NOMO-1 treated with dmso at 0.1 percent for 144 hours (cell line): ENCODE results near the gene GRIP1.

Experiments used
- DNase-seq: peaks from one replicate; lab custom pipeline; 2025; ENCODE audit not compliant: unreplicated experiment; lab: John Stamatoyannopoulos, UW

The GRIP1 gene

GRCh38 chr12:66678338-66679275 lies at the start of gene GRIP1:
GRIP1 (minus strand) TSS chr12:66679076; CDS start chr12:66678904, 172 bp downstream.
- no peak for DNase-seq

DNA sequence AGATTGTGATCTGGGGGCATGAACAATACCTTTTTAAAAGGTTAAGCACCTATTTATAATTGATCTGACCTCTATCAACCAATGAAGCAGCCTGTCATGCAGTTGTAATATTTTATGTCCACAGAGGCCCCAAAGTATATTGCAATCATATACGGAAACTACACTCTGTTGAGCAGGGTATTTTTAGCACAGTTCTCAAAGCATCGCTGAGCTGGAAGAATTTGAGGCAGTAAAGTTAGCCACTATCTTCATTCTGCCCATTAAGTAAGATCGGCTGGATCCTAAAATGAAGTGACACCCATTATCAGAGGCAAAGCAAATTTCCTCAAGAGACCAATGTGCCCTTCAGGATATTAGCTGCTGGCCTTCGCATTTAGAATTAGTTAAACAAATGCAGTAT lies 47.7 kb upstream of the GRIP1 start:
- DNase-seq, result no peak

DNA sequence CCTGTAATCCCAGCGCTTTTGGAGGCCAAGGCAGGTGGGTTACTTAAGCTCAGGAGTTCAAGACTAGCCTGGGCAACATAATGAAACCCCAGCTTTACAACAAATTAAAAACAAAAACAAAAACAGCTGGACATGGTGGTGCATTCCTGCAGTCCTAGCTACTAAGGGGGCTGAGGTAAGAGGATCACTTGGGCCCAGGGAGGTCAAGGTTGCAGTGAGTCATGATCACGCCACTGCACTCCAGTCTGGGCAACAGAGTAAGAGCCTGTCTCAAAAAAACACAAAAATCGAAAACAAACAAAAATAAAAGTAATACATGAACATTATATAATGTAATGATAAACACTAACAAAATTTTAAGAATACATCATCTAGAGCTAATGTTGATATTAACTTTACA lies 46.2 kb upstream of the GRIP1 start:
- DNase-seq, result no peak

- DNase-seq, result no peak
Observed at GRCh38 chr12:66724616-66725015, 45.7 kb upstream of the GRIP1 start.

DNA sequence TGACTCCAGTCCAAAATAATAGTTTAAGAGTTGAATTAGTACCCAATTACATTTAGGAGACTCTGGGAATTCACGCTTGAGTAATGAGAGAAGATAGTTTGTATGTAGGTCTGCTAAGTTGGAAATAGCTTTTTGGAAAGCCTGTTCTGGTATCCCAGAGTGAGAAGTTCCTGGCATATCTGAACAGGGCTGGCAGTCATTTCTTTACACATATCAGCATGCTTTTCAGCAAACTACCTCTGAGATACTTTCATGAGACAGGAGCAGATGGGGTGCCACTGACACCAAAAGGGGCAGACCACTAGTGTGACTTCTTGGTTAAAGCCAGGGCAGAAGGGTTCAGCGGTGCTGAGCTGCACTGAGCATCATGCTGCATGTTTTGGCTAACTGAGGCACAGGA lies 45.1 kb upstream of the GRIP1 start:
- DNase-seq, result no peak

DNA sequence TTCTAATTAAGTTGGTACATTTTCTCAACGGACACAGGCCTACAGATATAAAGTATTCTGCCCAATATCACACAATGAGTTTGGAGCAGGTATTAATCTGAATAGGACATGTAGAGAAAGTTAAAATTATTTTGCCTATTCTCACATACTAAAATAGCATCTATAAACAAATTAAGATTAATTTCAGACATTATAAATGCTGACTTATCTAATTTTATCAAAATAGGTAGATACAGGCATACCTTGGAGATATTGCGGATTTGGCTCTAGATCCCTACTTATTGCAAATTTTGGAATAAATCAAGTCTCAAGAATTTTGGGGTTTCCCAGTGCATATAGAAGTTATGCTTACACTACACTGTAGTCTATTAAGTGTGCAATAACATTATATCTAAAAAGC lies 41.0 kb upstream of the GRIP1 start:
- DNase-seq, result no peak

- DNase-seq, result no peak
Observed at GRCh38 chr12:66717036-66717673, 38.3 kb upstream of the GRIP1 start.

- no peak for DNase-seq
Observed at GRCh38 chr12:66716522-66716921, 37.6 kb upstream of the GRIP1 start.

DNA sequence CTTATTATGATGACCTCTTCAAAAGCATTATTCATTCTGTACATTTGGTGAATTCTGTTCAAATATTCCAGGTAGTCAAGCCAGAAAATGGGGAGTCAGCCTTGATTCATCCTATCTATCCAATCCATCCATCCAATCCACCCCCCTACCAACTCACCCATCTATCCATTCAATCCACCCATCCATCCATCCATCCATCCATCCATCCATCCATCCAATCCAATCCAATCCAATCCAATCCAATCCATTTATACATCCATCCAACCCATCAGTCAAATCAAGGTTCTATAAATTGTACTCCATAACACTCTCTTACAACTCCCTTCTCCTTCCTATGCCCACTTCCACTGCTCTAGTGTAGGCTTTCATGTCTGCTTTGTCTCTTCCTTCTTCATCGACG lies 35.8 kb upstream of the GRIP1 start:
- DNase-seq, result no peak

- no peak for DNase-seq
Observed at GRCh38 chr12:66713984-66714383, 35.1 kb upstream of the GRIP1 start.

- no peak for DNase-seq
Observed at GRCh38 chr12:66709893-66710292, 31.0 kb upstream of the GRIP1 start.

GRCh38 chr12:66709457-66709773 lies 30.5 kb upstream of the GRIP1 start:
- DNase-seq, result no peak

DNA sequence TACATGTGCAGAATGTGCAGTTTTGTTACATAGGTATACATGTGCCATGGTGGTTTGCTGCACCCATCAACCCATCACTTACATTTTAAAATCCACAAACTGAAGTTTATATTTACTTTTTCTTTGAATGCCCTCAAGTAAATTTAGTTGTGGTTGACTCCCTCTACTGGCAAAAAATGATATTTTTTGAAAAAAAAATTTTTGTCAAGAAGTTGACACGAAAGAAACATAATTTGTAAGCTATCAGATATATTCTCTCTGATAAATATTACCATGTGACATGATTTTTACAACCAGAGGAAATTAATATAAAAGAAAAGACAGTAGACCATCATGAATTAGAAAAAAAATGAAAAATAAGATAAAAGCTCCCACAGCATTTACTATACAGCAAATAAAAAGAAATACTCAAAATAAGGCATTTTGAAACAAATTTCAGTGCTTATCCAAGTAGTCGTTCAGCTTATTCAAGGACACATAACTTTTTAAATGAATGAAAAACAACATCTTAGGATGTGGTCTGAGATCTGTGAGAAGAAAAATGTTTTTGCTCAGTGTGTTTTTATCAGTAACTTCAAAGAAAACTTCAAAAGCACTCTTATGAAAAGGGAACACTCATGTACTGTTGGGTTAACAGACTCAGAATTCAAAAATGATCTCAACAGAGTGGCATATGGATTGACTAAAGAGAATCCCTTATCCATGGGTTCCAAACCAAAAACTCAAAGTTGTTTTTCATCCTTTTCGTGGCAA lies 30.0 kb upstream of the GRIP1 start:
- no peak for DNase-seq

- DNase-seq, result no peak
Observed at GRCh38 chr12:66707002-66707697, 28.3 kb upstream of the GRIP1 start.

DNA sequence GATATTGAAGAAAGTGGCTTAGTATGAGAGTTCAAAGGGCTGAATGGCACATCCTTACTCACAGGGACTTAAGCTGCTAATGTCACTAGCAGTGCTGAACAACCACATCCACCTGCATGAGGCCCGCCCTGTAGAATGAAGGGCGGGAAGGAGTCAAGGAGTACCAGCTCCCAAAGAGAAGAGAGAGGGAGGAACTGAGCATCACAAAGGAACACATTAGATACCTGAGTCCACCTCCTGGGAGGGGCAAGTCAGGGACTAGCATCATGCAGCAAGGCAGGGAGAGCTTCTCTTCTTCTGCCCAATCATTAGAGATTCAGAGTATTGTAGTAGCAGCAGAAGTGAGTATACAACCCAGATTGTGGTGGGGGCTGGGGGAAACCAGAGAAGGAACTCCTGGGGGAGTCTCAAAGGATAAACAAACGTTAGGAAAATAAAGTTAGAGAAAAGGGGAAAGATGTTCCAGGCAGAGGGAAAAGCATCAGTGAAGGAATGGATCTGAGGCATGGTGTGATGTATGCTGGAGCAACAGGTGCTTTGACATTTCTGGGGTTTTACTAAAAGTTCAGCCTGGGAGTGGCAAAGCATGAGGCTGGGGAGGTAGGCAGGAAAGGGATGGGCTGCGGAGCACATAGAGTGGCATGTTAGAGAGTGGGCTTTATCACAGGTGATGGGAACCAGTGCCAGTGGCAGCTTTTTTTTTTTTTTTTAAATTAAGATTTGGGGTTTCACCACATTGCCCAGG lies 21.0 kb upstream of the GRIP1 start:
- DNase-seq, result no peak

- no peak for DNase-seq
Observed at GRCh38 chr12:66698558-66698957, 19.7 kb upstream of the GRIP1 start.

DNA sequence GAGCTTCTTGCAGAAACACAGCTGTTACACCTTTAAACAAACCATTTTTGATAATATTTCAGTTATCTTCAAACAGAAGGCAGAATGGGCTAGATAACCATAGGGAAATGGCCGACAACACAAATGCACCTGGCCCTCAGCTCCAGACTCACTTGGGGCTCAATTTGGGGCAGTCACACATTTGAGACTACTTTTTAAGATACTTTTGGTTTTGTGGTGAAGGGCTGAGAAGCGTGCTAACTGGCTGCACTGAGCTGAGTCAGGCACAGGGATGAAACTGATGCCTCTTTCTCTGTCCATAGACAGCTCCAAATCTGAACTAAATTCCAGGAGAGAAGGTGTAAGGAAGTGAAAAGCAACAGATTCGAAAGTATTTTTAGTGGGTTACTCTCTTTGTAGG lies 18.5 kb upstream of the GRIP1 start:
- no peak for DNase-seq

- DNase-seq, result no peak
Observed at GRCh38 chr12:66694666-66695613, 16.1 kb upstream of the GRIP1 start.

- peak; percentile 54 for DNase-seq
Observed at GRCh38 chr12:66693901-66694513, 15.1 kb upstream of the GRIP1 start.
